Measurements from ENCODE around the gene FES. TPM values are rescaled to one million over a fixed set of nuclear protein-coding genes. Genes with fewer than 3 reads are reported as not detected.

Gene FES
- polyA plus RNA-seq, 4 donors, result 12.7 to 20.6 (median 16.1) TPM

DNA sequence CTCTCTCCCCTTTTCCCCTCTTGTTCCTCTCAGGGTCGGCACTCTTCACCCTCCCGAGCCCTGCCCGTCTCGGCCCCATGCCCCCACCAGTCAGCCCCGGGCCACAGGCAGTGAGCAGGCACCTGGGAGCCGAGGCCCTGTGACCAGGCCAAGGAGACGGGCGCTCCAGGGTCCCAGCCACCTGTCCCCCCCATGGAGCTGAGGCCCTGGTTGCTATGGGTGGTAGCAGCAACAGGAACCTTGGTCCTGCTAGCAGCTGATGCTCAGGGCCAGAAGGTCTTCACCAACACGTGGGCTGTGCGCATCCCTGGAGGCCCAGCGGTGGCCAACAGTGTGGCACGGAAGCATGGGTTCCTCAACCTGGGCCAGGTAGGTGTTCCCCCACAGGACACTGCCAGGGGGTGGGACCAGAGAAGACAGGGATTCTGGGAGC, 8.7 kb upstream of the FES start:
- DNase-seq (ENCODE audit: low read depth in 4 of 4, low spot score in 2 of 4), result no peak

DNA sequence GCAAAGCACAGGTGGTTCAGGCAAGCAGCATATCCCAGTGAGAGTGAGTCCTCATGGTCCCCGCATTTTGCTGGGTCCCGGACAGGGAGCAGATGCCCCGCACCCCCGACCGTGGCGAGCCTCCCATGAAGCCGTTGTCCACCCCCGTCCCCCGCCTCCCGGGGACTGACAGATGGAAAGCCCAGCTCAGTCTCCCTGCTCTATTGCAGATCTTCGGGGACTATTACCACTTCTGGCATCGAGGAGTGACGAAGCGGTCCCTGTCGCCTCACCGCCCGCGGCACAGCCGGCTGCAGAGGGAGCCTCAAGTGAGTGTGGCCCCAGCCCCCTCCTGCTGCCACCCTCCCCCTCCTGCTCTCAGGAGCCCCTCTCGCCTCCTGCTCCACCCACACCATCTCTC, 8.3 kb upstream of the FES start:
- no peak for DNase-seq (ENCODE audit: low read depth in 4 of 4, low spot score in 2 of 4)

DNA sequence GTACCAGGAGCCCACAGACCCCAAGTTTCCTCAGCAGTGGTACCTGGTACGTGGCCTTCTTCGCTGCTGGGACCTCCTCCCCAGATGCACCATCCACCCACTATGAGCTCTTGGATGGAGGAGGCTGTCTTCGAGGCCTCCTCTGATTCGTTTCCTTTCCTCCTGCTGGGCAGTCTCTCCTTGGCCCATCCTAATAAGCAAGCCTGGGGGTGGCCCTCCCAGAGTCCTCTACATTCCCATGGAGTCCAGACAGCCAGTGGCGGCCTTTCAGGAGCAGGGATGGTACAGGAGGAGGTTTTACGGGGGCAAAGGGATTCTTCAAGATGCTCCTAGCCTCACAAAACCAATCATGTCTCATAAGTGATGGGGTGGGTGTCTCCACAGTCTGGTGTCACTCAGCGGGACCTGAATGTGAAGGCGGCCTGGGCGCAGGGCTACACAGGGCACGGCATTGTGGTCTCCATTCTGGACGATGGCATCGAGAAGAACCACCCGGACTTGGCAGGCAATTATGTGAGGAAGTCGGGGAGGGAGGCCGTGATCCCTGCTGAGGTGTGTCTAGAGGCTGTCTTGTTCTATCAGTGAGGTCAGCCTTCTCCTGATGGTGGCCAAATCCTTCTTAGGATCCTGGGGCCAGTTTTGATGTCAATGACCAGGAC, 7.7 kb upstream of the FES start:
- DNase-seq (ENCODE audit: low read depth in 4 of 4, low spot score in 2 of 4), result no peak

DNA sequence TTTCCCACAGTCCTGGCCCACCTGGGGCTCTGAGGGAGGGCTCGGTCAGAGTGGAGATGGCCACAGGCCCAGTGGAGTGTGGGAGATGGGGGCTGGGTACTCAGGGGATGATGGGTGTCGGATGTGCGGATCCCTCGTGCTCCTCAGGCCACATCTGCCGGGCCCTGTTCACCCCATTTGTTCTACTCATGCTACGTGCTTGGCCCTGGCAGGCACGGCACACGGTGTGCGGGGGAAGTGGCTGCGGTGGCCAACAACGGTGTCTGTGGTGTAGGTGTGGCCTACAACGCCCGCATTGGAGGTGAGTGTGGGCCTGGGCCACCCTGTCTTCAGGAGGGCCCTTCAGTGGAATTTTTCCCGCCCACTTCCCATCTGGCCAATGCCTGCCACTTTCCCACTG, 7.0 kb upstream of the FES start:
- no peak for DNase-seq (ENCODE audit: low read depth in 4 of 4, low spot score in 2 of 4)

DNA sequence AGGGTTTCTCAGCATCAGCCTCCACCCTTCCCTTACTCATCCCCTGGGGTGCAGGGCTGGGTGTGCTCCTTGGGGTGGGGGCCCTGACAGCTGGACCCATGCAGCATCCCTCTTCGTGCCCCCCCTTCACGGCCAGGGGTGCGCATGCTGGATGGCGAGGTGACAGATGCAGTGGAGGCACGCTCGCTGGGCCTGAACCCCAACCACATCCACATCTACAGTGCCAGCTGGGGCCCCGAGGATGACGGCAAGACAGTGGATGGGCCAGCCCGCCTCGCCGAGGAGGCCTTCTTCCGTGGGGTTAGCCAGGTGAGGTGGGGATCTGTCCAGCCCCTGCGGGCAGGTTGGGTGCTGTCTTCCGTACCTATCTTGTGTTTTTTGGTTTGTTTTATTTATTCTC, 6.3 kb upstream of the FES start:
- DNase-seq (ENCODE audit: low read depth in 4 of 4, low spot score in 2 of 4), result no peak

DNA sequence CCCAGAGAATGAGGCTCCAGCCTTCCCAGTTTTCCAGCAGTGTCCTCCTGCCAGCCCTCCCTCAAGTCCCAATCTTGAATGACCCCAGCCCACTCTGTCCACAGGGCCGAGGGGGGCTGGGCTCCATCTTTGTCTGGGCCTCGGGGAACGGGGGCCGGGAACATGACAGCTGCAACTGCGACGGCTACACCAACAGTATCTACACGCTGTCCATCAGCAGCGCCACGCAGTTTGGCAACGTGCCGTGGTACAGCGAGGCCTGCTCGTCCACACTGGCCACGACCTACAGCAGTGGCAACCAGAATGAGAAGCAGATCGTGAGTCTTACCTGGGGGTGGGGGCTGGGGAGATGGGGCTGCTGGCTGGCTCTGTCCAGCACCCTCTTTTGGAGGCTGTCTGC, 5.6 kb upstream of the FES start:
- DNase-seq (ENCODE audit: low read depth in 4 of 4, low spot score in 2 of 4), result no peak

DNA sequence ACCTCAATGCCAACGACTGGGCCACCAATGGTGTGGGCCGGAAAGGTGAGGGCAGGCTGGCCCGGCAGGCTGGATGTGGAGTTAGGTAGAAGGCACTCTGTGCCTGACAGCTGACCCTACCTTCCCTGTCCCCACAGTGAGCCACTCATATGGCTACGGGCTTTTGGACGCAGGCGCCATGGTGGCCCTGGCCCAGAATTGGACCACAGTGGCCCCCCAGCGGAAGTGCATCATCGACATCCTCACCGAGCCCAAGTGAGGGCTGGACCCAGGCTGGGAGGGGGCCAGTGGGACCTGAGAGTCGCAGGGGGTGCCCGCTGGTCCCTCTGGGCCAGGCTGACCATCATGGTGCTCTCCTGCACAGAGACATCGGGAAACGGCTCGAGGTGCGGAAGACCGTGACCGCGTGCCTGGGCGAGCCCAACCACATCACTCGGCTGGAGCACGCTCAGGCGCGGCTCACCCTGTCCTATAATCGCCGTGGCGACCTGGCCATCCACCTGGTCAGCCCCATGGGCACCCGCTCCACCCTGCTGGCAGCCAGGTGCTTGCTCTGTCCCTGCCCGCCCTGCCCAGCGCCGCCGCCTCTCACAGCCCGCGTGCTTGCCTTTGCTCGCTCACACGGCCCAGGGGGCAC, 4.5 kb upstream of the FES start:
- DNase-seq (ENCODE audit: low read depth in 4 of 4, low spot score in 2 of 4), result no peak

DNA sequence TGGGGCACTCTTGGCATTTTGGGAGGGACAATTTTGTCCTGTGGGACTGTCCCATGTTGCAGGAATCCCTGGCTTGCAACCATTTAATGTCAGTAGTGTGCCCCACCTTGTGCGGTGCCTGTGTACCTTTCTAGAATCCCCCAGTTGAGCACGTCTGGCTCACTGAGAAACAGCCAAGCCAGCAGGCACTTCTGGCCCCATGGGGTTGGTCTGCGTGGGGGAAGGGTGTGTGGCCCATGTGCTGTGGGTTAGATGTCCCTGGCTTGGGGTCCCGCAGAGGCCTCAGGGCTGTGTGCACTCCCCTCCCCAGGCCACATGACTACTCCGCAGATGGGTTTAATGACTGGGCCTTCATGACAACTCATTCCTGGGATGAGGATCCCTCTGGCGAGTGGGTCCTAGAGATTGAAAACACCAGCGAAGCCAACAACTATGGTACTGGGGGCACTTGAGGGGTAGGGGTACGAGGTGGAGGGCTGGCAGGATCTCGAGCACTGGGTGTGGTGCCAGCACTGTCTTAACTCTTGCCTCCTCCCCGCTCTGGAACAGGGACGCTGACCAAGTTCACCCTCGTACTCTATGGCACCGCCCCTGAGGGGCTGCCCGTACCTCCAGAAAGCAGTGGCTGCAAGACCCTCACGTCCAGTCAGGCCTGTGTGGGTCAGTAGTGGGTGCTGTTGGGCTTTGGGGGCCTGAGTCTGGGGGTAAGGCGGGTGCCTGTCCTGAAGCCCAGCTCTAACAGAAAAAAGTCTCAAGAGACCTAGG, 3.7 kb upstream of the FES start:
- DNase-seq (ENCODE audit: low read depth in 4 of 4, low spot score in 2 of 4), result no peak

DNA sequence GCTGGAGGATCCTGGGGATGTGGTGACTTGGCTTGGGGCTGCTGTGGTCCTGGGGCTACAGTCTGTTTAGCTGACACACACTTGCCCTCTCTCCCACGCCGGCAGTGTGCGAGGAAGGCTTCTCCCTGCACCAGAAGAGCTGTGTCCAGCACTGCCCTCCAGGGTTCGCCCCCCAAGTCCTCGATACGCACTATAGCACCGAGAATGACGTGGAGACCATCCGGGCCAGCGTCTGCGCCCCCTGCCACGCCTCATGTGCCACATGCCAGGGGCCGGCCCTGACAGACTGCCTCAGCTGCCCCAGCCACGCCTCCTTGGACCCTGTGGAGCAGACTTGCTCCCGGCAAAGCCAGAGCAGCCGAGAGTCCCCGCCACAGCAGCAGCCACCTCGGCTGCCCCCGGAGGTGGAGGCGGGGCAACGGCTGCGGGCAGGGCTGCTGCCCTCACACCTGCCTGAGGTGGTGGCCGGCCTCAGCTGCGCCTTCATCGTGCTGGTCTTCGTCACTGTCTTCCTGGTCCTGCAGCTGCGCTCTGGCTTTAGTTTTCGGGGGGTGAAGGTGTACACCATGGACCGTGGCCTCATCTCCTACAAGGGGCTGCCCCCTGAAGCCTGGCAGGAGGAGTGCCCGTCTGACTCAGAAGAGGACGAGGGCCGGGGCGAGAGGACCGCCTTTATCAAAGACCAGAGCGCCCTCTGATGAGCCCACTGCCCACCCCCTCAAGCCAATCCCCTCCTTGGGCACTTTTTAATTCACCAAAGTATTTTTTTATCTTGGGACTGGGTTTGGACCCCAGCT, 2.9 kb upstream of the FES start:
- no peak for DNase-seq (ENCODE audit: low read depth in 4 of 4, low spot score in 2 of 4)

DNA sequence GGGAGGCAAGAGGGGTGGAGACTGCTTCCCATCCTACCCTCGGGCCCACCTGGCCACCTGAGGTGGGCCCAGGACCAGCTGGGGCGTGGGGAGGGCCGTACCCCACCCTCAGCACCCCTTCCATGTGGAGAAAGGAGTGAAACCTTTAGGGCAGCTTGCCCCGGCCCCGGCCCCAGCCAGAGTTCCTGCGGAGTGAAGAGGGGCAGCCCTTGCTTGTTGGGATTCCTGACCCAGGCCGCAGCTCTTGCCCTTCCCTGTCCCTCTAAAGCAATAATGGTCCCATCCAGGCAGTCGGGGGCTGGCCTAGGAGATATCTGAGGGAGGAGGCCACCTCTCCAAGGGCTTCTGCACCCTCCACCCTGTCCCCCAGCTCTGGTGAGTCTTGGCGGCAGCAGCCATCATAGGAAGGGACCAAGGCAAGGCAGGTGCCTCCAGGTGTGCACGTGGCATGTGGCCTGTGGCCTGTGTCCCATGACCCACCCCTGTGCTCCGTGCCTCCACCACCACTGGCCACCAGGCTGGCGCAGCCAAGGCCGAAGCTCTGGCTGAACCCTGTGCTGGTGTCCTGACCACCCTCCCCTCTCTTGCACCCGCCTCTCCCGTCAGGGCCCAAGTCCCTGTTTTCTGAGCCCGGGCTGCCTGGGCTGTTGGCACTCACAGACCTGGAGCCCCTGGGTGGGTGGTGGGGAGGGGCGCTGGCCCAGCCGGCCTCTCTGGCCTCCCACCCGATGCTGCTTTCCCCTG, 2.2 kb upstream of the FES start:
- no peak for DNase-seq (ENCODE audit: low read depth in 4 of 4, low spot score in 2 of 4)

DNA sequence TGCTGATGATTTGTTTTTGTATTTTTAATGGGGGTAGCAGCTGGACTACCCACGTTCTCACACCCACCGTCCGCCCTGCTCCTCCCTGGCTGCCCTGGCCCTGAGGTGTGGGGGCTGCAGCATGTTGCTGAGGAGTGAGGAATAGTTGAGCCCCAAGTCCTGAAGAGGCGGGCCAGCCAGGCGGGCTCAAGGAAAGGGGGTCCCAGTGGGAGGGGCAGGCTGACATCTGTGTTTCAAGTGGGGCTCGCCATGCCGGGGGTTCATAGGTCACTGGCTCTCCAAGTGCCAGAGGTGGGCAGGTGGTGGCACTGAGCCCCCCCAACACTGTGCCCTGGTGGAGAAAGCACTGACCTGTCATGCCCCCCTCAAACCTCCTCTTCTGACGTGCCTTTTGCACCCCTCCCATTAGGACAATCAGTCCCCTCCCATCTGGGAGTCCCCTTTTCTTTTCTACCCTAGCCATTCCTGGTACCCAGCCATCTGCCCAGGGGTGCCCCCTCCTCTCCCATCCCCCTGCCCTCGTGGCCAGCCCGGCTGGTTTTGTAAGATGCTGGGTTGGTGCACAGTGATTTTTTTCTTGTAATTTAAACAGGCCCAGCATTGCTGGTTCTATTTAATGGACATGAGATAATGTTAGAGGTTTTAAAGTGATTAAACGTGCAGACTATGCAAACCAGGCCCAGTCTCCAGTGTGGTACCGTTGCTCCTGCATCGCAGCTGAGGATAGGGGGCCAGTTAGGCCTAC, 1.4 kb upstream of the FES start:
- DNase-seq (ENCODE audit: low read depth in 4 of 4, low spot score in 2 of 4), result no peak

DNA sequence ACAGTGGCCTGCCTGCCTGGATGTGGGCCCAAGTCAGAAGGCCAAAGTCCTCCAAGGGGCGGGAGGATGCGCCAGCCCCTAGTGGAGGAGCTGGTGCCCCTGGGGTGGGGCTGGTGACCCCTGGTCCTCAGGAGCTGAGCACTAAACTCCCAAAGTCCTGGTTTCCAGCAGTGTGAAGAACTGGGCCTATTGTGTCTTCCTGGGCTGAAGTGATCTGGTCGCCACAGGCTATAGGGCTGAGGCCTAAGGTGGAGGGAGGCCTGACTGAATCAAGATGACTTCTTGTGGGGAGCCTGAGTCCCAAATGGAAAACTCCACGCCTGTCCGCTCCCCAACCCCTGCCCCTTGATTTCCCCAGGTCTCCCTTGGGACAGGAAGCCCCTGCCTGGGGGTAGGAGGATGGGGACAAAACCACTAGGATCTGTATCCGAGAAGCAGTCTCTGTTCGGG, 753 bp upstream of the FES start:
- no peak for DNase-seq (ENCODE audit: low read depth in 4 of 4, low spot score in 2 of 4)

DNA sequence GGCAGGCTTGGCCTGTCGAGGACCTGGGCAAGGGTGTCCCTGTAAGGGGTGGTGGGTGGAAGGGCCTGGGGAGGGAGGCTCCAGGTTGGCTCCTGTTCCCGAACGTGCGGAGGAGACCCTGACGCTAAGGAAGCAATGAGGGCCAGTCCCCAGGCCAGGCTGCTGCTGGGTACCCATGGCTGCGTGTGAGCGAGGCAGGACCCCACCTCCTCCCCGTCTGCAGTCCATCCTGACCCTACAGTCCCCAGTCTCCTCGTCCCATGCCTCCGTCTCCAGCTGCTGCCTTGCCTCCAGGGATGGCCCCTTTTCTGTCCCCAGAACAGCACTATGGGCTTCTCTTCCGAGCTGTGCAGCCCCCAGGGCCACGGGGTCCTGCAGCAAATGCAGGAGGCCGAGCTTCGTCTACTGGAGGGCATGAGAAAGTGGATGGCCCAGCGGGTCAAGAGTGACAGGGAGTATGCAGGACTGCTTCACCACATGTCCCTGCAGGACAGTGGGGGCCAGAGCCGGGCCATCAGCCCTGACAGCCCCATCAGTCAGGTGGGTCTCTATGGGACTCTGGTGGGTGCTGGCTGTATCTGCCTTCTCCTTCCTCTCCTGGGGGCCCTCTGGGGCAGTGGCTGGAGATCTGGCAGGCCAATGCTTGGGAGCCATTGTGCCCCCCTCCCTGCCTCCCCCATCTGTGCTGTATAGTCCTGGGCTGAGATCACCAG, 571 bp downstream of the FES start:
- no peak for DNase-seq (ENCODE audit: low read depth in 4 of 4, low spot score in 2 of 4)

DNA sequence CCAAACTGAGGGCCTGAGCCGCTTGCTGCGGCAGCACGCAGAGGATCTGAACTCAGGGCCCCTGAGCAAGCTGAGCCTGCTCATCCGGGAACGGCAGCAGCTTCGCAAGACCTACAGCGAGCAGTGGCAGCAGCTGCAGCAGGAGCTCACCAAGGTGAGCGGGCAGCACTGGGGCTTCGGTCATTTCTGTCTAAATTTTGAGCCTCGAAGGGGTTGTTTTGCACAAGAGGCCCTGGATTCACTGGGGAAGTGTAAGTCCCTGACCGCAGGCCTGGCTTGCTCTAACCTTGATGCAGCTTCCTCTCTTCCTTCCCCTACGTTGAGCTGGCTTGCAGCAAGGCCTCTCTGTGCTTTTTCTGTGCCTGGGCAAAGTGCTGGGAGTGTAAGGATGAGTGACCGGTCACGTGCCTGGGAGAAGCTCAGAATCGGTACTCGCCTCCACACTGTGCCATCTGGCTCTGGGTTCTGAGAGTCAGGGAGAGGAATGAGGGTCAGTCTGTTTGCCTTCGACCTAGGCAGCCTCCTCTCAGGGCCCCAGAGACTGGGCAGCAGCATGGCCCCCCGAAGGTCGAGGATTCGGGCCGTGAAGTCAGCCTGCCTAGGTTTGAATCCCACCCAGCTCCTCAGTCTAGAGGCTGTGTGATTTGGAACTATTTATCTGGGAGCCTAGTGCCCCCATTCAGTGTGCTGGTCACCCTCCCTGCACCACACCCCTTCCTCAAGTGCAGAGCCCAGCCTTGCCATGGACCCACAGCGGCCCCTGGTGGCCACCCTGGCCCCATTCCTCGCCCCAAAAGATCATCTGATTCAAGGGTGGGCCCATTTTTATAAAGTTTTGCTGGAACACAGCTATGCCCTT, 1.4 kb downstream of the FES start:
- DNase-seq (ENCODE audit: low read depth in 4 of 4, low spot score in 2 of 4), result no peak

DNA sequence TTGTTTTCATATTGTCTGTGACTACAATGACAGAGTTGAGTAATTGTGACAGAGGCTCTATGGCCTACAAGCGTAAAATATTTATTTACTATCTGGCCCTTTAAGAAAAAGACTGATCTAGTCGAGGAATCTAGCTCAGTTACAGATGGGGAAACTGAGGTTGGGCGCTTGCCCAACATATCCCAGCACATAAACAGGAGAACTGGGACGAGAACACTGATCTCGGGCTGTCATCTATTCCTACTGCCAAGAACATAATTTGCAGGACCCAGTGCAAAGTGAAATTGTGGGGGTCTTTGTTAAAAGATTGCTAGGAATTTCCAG, 1.9 kb downstream of the FES start:
- no peak for DNase-seq (ENCODE audit: low read depth in 4 of 4, low spot score in 2 of 4)

DNA sequence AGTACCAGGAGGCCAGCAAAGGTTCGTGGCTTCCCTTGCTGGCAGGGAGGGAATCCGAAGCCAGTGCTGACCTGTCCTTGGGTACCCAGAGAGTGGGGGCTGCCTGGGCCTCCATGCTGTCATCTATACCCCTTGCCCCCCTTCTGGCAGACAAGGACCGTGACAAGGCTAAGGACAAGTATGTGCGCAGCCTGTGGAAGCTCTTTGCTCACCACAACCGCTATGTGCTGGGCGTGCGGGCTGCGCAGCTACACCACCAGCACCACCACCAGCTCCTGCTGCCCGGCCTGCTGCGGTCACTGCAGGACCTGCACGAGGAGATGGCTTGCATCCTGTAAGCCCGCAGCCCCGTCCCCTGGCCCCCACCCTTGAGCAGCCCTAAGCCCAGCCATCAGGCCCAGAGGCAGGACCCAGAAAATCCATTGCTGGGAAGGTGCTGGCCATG, 2.8 kb downstream of the FES start:
- DNase-seq (ENCODE audit: low read depth in 4 of 4, low spot score in 2 of 4), result no peak

DNA sequence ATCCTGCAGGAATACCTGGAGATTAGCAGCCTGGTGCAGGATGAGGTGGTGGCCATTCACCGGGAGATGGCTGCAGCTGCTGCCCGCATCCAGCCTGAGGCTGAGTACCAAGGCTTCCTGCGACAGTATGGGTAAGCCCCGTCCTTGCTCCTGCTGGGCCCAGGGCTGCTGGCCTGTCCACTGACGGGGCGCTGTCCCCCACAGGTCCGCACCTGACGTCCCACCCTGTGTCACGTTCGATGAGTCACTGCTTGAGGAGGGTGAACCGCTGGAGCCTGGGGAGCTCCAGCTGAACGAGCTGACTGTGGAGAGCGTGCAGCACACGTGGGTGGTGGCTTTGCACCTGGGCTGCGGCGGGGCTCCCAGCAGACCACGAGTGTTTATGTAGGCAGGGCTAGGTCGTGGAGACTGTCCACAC, 5.0 kb downstream of the FES start:
- no peak for DNase-seq (ENCODE audit: low read depth in 4 of 4, low spot score in 2 of 4)
